Osteocyte (in vitro differentiated cells): ENCODE data around the gene SSX4B. TPM values are rescaled to one million over a fixed set of nuclear protein-coding genes. Genes with fewer than 3 reads are reported as not detected.
"Not testable (repeated sequence)": the region's sequence is repeated elsewhere in the genome, so short reads cannot be mapped to it uniquely, and the experiment has no call there.

Experiments
- DNase-seq: peaks from one replicate; pipeline ENCODE4 v3.0.0; 2021; ENCODE audit warnings: mixed read lengths; ENCODE audit not compliant: unreplicated experiment; ENCODE audit errors: extremely low spot score
- H3K27ac Mint-ChIP-seq: one replicate; pipeline ENCODE4 v1.8.0; 2021; ENCODE audit warnings: mild to moderate bottlenecking, mixed read lengths; ENCODE audit not compliant: unreplicated experiment
- H3K27me3 Mint-ChIP-seq: one replicate; pipeline ENCODE4 v1.8.0; 2021; ENCODE audit warnings: mixed read lengths; ENCODE audit not compliant: unreplicated experiment
- H3K36me3 Mint-ChIP-seq: one replicate; pipeline ENCODE4 v1.8.0; 2021; ENCODE audit warnings: mixed read lengths; ENCODE audit not compliant: unreplicated experiment
- H3K4me1 Mint-ChIP-seq: one replicate; pipeline ENCODE4 v1.8.0; 2021; ENCODE audit warnings: mixed read lengths; ENCODE audit not compliant: unreplicated experiment
- H3K4me3 Mint-ChIP-seq: one replicate; pipeline ENCODE4 v1.8.0; 2021; ENCODE audit warnings: mild to moderate bottlenecking, moderate library complexity, mixed read lengths; ENCODE audit not compliant: unreplicated experiment
- H3K9me3 Mint-ChIP-seq: one replicate; pipeline ENCODE4 v1.8.0; 2021; ENCODE audit warnings: mixed read lengths; ENCODE audit not compliant: unreplicated experiment
- CTCF ChIP-seq: fragments of 200-600 bp; sonication (generic); IDR thresholded peaks from 2 replicates; pipeline ENCODE4 v1.5.0; 2021; ENCODE audit warnings: antibody characterized with exemption, mild to moderate bottlenecking, moderate library complexity
- total RNA-seq: library from RNA; stranded (reverse); gene quantifications from 2 replicates; pipeline ENCODE4 v1.2.1, GENCODE V29; 2021

Gene SSX4B
- total RNA-seq, 1 donor from 2014 or later: not detected

- TF ChIP-seq CTCF: no peak
Measured at GRCh38 chrX:48456628-48457331, 45.0 kb upstream of the SSX4B start.

GRCh38 chrX:48451708-48452107, 39.9 kb upstream of the SSX4B start:
- no peak overlapping the region for H3K27ac Mint-ChIP-seq
- DNase-seq: no peak
- TF ChIP-seq CTCF: no peak
- no peak overlapping the region for H3K4me3 Mint-ChIP-seq
- H3K27me3 Mint-ChIP-seq: peaks cover 2% of the 10 kb centered on the region
- H3K4me1 Mint-ChIP-seq: no peaks in the 10 kb centered on the region
- H3K9me3 Mint-ChIP-seq: peaks cover 7% of the 10 kb centered on the region
- H3K36me3 Mint-ChIP-seq: no peaks in the 10 kb centered on the region

More at GRCh38 chrX:48456628-48457331, 45.0 kb upstream of the SSX4B start:
- no peak overlapping the region for H3K27ac Mint-ChIP-seq
- no peaks in the 10 kb centered on the region for H3K4me1 Mint-ChIP-seq
- peaks cover 7% of the 10 kb centered on the region for H3K9me3 Mint-ChIP-seq
- H3K4me3 Mint-ChIP-seq: no peak overlapping the region
- DNase-seq: no peak
- no peaks in the 10 kb centered on the region for H3K27me3 Mint-ChIP-seq
- no peaks in the 10 kb centered on the region for H3K36me3 Mint-ChIP-seq

GRCh38 chrX:48450076-48450475, 38.3 kb upstream of the SSX4B start:
- no peak for DNase-seq
- no peaks in the 10 kb centered on the region for H3K4me1 Mint-ChIP-seq
- H3K36me3 Mint-ChIP-seq: no peaks in the 10 kb centered on the region
- H3K27ac Mint-ChIP-seq: no peak overlapping the region
- peaks cover 7% of the 10 kb centered on the region for H3K9me3 Mint-ChIP-seq
- H3K4me3 Mint-ChIP-seq: no peak overlapping the region
- H3K27me3 Mint-ChIP-seq: peaks cover 2% of the 10 kb centered on the region
- no peak for TF ChIP-seq CTCF

GRCh38 chrX:48447201-48447600, 35.4 kb upstream of the SSX4B start:
- not testable (repeated sequence) for H3K4me3 Mint-ChIP-seq, H3K9me3 Mint-ChIP-seq, DNase-seq, H3K27ac Mint-ChIP-seq, H3K36me3 Mint-ChIP-seq, H3K4me1 Mint-ChIP-seq, H3K27me3 Mint-ChIP-seq

- H3K27me3 Mint-ChIP-seq, H3K27ac Mint-ChIP-seq, DNase-seq, H3K4me3 Mint-ChIP-seq, H3K4me1 Mint-ChIP-seq, H3K36me3 Mint-ChIP-seq: not testable (repeated sequence)
- H3K9me3 Mint-ChIP-seq: peaks cover 10% of the 10 kb centered on the region
Measured at GRCh38 chrX:48433713-48434112, 22.0 kb upstream of the SSX4B start.

GRCh38 chrX:48430166-48430565, 18.4 kb upstream of the SSX4B start:
- not testable (repeated sequence) for H3K4me1 Mint-ChIP-seq, H3K36me3 Mint-ChIP-seq, H3K27ac Mint-ChIP-seq, DNase-seq, H3K27me3 Mint-ChIP-seq, H3K4me3 Mint-ChIP-seq
- H3K9me3 Mint-ChIP-seq: peaks cover 10% of the 10 kb centered on the region

- not testable (repeated sequence) for H3K27ac Mint-ChIP-seq, H3K36me3 Mint-ChIP-seq, H3K4me1 Mint-ChIP-seq, DNase-seq, H3K27me3 Mint-ChIP-seq, H3K4me3 Mint-ChIP-seq, H3K9me3 Mint-ChIP-seq
Measured at GRCh38 chrX:48429606-48430005, 17.8 kb upstream of the SSX4B start.

- H3K4me3 Mint-ChIP-seq, DNase-seq, H3K9me3 Mint-ChIP-seq, H3K4me1 Mint-ChIP-seq, H3K27ac Mint-ChIP-seq, H3K36me3 Mint-ChIP-seq, H3K27me3 Mint-ChIP-seq: not testable (repeated sequence)
Measured at GRCh38 chrX:48427027-48427716, 15.4 kb upstream of the SSX4B start.

- not testable (repeated sequence) for H3K4me3 Mint-ChIP-seq, H3K27ac Mint-ChIP-seq, H3K4me1 Mint-ChIP-seq, H3K27me3 Mint-ChIP-seq, H3K9me3 Mint-ChIP-seq, DNase-seq, H3K36me3 Mint-ChIP-seq
Measured at GRCh38 chrX:48397825-48398224, 13.9 kb downstream of the SSX4B start.
